Right atrium auricular region (tissue), 2 donors: ENCODE results near the gene RAPGEF1. TPM values are rescaled to one million over a fixed set of nuclear protein-coding genes. Genes with fewer than 3 reads are reported as not detected.
A peak's percentile ranks its signal among the peaks of the same experiment; 100 is the strongest.

Experiments used
- DNase-seq: peaks from one replicate; pipeline ENCODE4 v3.0.0-alpha.2; 2019; ENCODE audit warnings: low spot score
- H3K27ac ChIP-seq, 2 donors: fragments of 200-600 bp; sonication (generic); 1 replicate in 1 of 2; 2 replicates in 1 of 2; pipeline ENCODE4 v1.5.1; 2016 to 2019
- H3K27me3 ChIP-seq, 2 donors: fragments of 200-600 bp; sonication (generic); one replicate each; pipeline versions ENCODE4 v1.5.1 to v1.6.0; 2017 to 2019
- H3K36me3 ChIP-seq: fragments of 200-600 bp; sonication (generic); one replicate; pipeline ENCODE4 v1.5.1; 2016
- H3K4me1 ChIP-seq, 2 donors: fragments of 200-600 bp; sonication (generic); one replicate each; pipeline versions ENCODE4 v1.5.1 to v1.6.0; 2017 to 2019
- H3K4me3 ChIP-seq, 2 donors: fragments of 200-600 bp; sonication (generic); 1 replicate in 1 of 2; 2 replicates in 1 of 2; pipeline ENCODE4 v1.5.1; 2017 to 2019; ENCODE audit warnings: mild to moderate bottlenecking in 1 of 2, moderate library complexity in 1 of 2
- H3K9me3 ChIP-seq, 2 donors: fragments of 200-600 bp; sonication (generic); one replicate each; pipeline ENCODE4 v1.5.1; 2019
- total RNA-seq, 2 donors: library from RNA; depleted of rRNA; stranded (reverse); fragments of >200 nt; gene quantifications; one replicate each; pipeline ENCODE4 v1.1.0, GENCODE V29; 2016
- TF ChIP-seq, protein P1 (sequence below), 2 donors: fragments of 200-600 bp; sonication (generic); IDR thresholded peaks; one replicate each; pipeline ENCODE4 v1.5.1; 2019; ENCODE audit warnings: antibody characterized with exemption in 2 of 2

RAPGEF1 gene
- total RNA-seq, 2 donors from 2014 or later = 59.5 to 65.1 TPM

- H3K27me3 ChIP-seq = peaks cover 6 to 20% of the 10 kb centered on the region in 2 donors
- H3K27ac ChIP-seq = no peak overlapping the region
- DNase-seq = no peak
- no peaks in the 10 kb centered on the region for H3K36me3 ChIP-seq
- H3K9me3 ChIP-seq = peaks cover 4 to 26% of the 10 kb centered on the region in 2 donors
- H3K4me1 ChIP-seq = peaks cover 0 to 22% of the 10 kb centered on the region in 2 donors
- peak overlapping the region in 1 of 2 donors; percentile 21 for H3K4me3 ChIP-seq
- TF ChIP-seq, protein P1, sequence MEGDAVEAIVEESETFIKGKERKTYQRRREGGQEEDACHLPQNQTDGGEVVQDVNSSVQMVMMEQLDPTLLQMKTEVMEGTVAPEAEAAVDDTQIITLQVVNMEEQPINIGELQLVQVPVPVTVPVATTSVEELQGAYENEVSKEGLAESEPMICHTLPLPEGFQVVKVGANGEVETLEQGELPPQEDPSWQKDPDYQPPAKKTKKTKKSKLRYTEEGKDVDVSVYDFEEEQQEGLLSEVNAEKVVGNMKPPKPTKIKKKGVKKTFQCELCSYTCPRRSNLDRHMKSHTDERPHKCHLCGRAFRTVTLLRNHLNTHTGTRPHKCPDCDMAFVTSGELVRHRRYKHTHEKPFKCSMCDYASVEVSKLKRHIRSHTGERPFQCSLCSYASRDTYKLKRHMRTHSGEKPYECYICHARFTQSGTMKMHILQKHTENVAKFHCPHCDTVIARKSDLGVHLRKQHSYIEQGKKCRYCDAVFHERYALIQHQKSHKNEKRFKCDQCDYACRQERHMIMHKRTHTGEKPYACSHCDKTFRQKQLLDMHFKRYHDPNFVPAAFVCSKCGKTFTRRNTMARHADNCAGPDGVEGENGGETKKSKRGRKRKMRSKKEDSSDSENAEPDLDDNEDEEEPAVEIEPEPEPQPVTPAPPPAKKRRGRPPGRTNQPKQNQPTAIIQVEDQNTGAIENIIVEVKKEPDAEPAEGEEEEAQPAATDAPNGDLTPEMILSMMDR (IDR thresholded peaks at IDR 0.05) = no peak
Observed at GRCh38 chr9:131546336-131547084, 193.4 kb downstream of the RAPGEF1 start.

GRCh38 chr9:131545786-131546335, 194.0 kb downstream of the RAPGEF1 start:
- H3K4me3 ChIP-seq = peak overlapping the region in 1 of 2 donors; percentile 21
- no peak overlapping the region for H3K27ac ChIP-seq
- DNase-seq = no peak
- TF ChIP-seq, protein P1 (IDR thresholded peaks at IDR 0.05) = no peak
- H3K4me1 ChIP-seq = peaks cover 0 to 22% of the 10 kb centered on the region in 2 donors
- H3K27me3 ChIP-seq = peaks cover 6 to 20% of the 10 kb centered on the region in 2 donors
- H3K36me3 ChIP-seq = no peaks in the 10 kb centered on the region
- peaks cover 4 to 26% of the 10 kb centered on the region in 2 donors for H3K9me3 ChIP-seq

- TF ChIP-seq, protein P1 (IDR thresholded peaks at IDR 0.05) = no peak
- DNase-seq = no peak
- Histone ChIP-seq H3K9me3 (peaks cover 4 to 26% of the 10 kb centered on the region in 2 donors), H3K27ac (no peak within 1 kb of the TSS), H3K36me3 (no peaks in the 10 kb centered on the region), H3K4me3 (peak within 1 kb of the TSS in 1 of 2 donors; percentile 21), H3K27me3 (peaks cover 6 to 20% of the 10 kb centered on the region in 2 donors), H3K4me1 (peaks cover 0 to 22% of the 10 kb centered on the region in 2 donors)
Observed at GRCh38 chr9:131545003-131545785, 194.7 kb downstream of the RAPGEF1 start, which contains the start of gene PRRT1B. Gene PRRT1B, plus strand, starts transcription at chr9:131545523. Its CDS starts 93 bp downstream, at chr9:131545616.

DNA sequence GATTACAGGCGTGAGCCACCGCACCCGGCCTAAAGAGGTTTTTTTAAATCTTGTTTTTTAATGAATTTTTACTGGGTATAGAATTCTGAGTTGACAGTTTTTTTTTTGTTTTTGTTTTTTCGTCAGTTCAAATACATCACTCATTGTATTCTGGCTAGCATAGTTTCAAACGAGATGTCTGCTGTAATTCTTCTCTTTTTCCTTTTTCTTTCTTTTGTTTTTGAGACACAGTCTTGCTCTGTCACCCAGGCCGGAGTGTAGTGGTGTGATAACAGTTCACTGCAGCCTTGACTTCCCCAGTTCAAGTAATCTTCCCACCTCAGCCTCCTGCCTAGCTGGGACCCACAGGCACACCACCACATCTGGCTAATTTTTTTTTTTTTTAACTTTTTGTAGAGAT, 196.7 kb downstream of the RAPGEF1 start:
- TF ChIP-seq, protein P1 (IDR thresholded peaks at IDR 0.05) = no peak
- H3K27me3 ChIP-seq = peaks cover 6 to 20% of the 10 kb centered on the region in 2 donors
- peaks cover 4 to 26% of the 10 kb centered on the region in 2 donors for H3K9me3 ChIP-seq
- peaks cover 0 to 22% of the 10 kb centered on the region in 2 donors for H3K4me1 ChIP-seq
- no peaks in the 10 kb centered on the region for H3K36me3 ChIP-seq
- H3K4me3 ChIP-seq = no peak overlapping the region
- no peak for DNase-seq
- H3K27ac ChIP-seq = no peak overlapping the region

- DNase-seq = no peak
- Histone ChIP-seq H3K4me3 (no peak overlapping the region), H3K36me3 (no peaks in the 10 kb centered on the region), H3K9me3 (peaks cover 4 to 24% of the 10 kb centered on the region in 2 donors), H3K27ac (no peak overlapping the region), H3K4me1 (no peaks in the 10 kb centered on the region), H3K27me3 (no peaks in the 10 kb centered on the region)
- TF ChIP-seq, protein P1 (IDR thresholded peaks at IDR 0.05) = no peak
Observed at GRCh38 chr9:131539223-131539923, 200.5 kb downstream of the RAPGEF1 start.
